DMS53 treated with DMSO at 0.1 percent for 48 hours (cell line): ENCODE results near the gene FBXL7.

Experiments used
- DNase-seq: peaks from one replicate; lab custom pipeline; 2025; ENCODE audit not compliant: unreplicated experiment; lab: John Stamatoyannopoulos, UW

FBXL7 gene

DNA sequence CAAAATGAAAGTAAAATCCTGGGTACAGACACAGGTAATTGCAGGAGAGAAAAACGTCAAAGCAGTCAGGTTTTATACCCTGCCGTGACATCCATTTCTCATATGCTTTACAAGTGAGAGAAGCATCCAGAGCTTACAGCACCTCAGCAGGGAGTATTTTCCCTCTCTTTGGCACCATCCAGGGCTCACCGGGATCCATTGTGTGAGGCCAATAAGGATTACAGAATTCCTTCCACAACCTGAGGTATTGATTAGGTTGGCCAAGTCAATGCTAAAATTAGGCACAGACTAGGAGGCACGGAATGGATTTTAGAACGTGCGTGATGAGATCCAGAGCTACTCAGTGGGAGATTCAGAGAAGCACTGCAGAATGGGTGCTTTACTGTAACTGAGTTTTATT, 296.6 kb downstream of the FBXL7 start:
- DNase-seq: no peak

DNA sequence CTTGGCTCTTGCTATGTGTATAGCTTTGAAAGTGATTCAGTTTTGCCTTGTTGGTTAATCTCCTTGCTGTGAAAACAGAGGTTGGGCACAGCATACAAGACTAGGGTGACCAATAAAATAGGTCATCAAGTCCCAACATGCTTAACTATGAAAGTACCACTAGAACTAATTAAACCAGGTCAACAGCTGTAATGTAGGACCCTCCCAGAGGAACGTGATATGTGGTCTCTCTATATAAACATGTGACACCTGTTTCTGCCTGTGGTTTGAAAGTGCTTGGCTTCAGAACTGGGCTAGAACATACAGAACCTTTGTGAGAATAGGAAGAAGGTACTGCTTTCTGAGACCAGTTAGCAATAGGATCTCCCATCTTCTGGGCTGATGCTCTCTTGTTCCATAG, 297.1 kb downstream of the FBXL7 start:
- DNase-seq: no peak

DNA sequence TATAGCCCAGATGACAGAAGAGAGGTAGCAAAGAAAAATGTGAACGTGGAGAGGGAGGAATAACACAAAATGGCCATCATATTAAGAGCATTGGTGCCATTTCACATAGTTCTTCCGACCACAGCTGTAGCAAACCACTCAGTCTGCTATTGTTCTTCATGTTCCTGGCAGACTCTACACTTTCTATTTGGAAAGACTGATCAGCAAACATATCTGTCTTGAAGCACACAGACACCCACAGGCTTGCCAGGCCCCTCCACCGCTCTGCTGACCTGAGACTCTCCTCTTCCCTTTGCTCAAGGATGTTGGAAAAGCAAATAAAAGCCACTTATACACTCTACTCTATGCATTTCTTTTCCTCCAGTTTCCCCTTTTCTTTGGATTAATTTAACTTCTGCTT, 298.0 kb downstream of the FBXL7 start:
- no peak for DNase-seq

DNA sequence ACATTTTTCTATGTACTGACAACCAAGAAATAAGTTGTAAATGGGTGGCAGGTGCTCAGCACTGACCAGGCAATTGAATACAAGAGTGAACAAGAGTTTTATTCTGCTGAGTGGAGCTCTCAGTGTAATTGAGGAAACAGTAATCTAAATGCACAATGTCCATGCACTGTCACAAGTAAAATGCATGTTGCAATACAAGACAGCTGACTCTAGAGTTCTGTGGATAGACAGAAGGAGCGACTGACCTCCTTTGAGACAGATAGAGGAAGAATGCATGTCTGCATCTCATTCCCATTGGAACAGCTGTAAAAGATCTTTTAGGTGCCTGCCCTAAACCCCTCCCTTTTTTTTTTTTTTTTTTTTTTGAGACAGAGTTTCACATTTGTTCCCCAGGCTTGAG, 299.0 kb downstream of the FBXL7 start:
- DNase-seq: no peak

DNA sequence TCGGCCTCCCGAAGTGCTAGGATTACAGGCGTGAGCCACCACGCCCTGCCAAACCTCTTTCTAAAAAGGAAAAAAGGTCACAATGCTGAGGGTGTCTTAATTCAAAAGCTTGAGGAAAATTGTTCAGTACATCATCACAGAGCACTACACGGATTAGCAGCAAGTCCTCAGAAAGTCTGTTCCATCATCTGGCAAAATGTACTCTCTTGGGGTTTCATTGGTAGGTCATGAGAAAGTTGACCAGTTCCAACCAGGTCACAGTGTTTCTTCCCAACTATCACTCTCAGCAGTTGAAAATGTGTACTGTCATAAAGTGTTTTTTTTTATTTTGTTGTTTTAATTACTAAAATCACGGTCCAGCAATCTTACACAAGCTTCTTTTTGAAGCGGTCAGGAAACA, 299.6 kb downstream of the FBXL7 start:
- no peak for DNase-seq

DNA sequence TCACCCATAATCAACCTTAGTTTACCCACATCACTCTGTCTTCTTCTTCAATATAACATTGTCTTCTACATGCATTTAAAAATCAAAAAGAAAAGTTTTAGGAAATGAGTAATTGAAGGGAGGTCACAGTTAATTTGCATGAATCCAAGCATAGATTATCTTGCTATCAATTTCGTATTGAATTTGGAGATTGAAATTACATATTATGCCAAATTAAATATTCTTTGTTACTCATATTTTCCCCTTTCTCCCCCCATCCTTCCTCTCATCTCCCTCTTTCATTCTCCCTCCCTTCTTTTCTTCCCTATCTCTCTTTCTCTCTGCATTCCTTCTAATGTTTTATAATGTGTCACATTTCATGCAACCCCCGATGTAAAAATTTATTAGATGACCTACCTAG, 303.3 kb downstream of the FBXL7 start:
- DNase-seq: no peak

DNA sequence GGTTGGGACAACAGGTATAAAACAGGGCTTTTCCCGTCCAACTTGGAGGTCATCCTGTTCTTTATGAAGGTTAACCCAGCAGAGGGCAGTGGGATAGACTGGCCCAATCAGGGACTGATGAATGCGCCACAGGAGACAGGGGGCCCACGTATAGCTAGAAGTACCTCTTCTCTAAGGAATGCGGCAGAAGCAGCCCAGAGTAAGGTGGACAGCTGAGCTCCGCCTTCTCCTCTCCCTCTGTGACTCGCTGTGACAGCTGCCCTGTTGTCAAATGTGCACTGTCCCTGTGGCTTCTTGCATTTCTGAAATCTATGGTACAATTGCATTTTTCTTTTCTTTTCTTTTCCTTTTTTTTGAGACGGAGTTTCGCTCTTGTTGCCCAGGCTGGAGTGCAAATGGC, 306.6 kb downstream of the FBXL7 start:
- DNase-seq: no peak

DNA sequence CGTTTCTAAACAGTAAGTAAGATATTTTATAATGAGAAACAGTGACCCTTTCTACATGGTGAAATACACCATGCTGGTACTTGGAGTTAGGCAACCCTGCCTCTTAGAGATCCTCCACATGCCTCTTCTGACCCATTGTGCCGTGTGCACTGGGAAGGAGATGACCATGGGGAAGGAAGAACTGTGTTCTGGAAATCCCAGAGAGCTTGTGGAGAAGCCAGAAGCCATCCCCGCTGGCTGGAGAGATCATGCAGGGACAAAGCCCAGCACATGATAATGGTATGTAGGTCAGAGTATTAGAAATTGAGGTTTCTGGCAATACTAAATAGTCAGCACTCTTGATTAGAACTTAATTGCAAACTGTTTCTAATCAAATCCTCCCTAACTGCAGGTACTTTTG, 307.3 kb downstream of the FBXL7 start:
- DNase-seq: no peak

DNA sequence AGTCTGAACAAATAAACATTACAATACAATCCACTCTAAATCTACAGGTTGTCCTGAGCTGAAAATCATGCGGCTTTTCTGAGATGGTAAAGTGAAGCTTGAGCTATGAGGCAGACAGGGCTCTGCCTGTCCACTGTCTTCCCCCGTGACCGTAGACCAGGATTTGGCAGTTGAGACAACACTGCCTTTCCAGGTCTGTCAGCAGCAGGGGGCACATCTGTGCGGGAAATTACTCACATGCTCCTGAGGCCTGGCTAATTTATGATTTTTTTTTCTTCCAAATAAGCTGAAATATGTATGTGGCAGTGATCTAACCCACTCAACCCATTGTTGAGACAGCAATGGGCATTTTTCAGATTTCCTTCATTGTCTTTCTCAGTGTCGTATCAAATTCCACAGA, 307.9 kb downstream of the FBXL7 start:
- no peak for DNase-seq

DNA sequence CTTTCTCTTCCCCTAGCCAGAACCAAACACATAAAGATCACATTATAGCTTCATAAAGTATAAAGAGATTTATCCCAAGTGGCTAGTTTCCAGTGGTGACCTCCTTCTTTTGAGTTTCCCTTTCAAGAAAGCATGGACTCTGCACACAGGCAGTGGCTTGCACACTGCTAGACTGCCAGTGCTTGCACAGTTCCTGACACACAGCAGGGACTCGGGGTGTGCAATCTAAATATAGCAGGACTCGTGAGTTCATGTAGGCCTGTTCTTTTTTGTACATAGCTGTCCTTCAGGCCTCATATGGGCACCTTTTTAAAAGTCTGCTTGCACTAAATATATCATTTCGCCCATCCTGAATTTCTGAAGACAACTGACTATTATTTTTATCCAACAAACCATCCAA, 308.6 kb downstream of the FBXL7 start:
- DNase-seq: no peak

DNA sequence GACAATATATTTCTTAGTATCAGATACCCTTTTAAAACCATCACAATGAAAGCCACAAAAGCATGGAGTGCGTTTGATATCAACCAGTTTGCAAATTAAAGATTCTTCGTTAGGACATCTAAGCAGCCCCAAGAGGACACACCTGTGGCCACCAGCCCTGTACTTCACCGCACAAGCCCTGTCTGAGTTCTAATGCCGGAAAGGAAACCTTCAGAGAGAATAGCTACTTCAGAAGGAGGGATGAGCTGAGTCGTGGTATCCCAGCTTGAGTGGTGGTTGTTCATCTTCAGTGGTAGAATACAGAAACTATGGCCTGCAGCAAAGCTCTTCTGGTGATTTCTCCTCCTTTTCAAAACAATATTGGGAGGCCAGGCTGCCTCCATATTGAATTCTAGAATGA, 319.6 kb downstream of the FBXL7 start:
- no peak for DNase-seq

DNA sequence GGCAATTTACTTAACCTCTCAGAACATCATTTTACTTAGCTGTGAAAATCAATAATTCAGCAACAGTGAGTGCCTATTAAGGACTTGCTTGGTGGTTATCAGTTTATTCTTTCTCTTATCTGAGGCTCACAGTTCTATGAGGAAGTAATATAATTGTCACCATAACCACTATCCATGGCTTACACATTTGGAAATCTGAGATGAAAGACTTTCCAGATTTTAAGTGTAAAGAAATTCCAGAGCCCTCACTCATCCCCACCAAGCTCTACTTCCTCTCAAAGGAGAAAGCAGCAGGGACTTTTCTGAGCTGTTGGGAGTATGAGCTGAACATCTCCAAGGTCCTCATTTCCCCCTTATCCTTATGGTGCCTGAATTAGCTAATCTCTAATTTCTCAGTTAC, 321.5 kb downstream of the FBXL7 start:
- no peak for DNase-seq

DNA sequence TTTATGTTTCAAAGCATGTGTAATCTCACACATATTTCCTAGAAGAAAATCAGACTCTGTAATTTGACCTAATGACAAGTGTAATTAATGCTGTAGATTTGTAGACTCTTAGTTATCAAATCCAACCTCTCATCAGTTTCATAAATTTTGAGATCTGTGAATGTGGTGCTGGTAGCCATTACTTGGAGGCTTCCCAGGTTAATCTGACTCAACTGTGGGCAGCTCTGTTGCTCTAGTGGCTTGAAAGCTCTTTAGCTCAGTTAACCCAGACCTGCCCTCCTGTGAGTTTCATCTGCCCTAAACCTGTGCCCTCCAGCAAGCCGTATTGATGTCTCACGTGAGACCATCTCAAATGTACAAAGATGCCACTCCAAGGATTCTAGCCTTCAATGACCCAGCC, 323.4 kb downstream of the FBXL7 start:
- no peak for DNase-seq

DNA sequence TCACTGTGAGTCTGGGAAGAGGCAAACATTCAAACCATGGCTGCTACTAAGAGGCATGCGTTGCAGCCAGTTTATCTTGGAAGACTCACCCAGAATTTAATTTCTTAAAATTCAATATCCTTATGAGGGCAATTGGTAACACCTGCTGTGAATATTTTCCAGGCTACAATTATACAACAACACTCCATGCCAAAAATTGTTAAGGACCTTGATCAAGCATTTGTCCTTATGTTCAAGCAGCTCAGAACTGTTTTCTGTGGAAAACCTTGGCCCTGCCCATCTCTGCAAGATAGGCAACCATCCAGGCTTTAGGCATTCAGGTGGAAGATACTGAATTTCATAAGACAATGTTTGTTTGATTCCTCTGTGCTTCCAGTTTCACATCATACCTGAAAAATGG, 327.8 kb downstream of the FBXL7 start:
- DNase-seq: no peak

DNA sequence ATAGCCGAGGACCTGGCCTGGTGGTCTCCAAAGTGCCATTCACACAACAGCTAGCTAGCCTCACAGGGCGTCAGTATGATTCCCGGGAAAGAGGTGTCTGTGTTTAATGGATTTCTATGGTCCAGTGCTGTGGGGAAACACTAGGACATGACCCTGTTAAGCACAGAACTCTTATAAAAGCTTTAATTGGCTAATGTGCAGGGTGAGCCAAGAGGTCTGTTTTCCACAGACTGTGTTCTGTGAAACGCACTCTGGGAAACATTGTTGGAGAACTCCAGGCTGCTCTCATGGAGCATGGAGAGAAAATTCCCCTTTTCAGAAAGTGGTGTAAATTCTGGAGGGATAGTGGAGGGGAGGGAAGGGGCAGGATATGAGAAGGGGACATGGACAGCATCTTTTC, 331.4 kb downstream of the FBXL7 start:
- DNase-seq: no peak

DNA sequence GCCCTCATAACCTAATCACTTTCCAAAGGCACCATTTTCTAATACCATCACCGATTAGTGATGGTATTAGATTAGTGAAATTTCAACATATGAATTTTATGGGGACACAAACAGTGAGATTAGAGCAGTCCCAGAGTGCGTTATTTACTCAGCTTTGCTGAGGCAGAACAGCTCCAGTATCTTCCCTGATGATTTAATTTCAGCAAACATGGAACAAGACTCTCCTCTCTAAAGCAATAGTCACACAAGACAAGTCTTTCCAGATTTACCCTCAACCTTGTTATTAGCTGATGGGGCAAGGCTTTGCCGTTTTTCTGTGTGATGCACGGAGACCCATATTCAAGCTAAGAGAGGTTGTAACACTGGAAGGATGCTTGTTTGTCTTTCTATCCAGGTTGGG, 333.4 kb downstream of the FBXL7 start:
- no peak for DNase-seq

DNA sequence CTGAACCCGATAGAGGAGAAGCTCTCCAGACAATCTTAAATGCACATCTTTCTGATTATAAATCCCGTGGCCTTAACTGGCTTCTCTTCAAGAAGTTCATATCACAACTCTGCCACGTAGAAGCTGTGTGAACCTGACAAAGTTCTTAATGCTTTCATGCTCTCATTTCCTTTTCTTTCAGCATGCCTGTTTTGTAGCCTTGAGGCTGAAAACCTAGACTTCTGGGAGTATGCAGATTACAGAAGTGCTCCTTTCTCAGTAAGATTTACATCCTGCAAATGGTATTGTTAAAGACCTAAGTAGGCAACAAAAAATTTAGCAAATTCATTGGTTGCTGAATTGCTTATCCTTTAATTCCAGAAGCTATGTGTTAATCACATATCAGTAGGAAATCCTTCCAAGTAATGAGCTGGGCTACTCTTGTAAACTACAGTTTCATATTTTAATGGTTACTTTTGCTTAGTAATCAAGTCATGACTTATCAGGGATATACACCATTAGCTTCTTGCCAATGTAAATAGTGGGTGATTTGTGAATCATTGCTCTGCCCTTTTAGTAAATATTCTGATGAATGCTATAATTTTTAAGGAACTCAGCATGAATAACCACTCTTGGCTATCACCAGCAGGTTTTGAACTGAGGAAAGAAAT, 334.7 kb downstream of the FBXL7 start:
- no peak for DNase-seq

DNA sequence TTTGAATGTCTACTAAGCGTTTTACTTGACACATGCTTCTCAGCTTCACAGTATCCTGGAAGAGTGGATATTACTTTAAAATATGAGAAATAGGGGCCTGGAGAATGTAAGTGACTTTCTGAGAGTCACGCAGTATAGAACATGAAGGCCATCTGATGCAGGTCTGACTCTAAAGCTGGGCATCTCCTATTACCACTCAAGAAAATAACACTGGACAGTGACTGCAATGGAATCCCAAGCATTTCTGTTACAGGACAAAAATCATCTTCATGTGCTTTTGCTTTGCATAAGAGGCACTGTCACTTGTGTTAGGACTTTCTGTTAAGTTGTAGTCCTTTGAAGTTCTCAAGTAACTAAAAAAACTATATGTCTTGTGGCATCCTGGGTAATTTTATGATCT, 335.5 kb downstream of the FBXL7 start:
- no peak for DNase-seq

DNA sequence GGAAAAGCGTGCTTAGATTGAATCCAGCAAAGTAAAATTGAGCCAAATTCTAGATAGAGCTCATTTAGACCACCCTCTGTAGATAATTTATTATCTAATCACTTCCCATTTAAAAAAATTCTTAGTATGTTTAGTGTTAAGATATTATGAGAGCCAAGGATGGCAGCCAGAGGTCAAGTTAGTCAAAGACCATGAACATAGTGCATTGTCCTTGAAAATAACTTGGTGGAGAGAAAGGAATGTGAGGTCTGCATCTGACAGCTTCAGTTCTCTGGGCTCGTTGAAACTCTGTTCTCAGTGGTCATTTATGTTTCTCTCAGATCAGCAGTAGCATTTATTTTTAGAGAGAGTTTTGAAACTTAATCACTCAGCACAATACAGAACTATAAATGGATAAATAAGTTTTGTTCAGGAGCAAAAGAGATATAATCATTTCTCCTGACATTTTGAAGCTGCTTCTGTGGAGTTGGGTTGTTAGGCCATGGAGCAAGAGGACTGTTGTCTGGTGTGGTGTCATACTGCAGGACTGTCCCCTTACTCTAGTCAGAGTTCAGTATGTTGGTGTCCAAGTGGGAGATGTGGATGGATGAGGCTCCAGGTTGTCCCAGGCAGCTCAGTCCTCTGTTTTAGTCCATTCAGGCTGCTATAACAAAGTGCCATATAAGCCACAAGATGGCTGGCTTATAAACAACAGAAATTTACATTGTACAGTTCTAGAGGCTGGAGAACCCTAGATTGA, 337.7 kb downstream of the FBXL7 start:
- no peak for DNase-seq

DNA sequence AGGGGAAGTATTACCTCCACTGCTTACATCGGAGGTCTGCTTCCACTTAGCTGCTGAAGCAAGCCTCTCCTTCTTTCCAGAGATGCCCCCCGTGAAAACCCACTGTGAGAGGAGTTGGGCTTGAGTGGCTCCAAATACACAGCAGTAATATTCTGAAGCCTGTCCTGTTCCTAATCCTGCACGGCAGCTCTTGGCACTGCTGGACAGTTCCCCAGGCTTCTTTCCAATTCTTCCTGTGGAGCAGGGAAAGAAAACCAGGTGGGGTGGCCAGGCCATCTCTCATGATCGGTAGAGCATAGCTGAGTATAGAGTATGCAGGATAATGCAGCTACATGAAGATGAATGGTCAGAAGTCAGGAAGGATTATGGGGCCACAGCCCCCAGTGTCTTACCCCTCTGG, 344.3 kb downstream of the FBXL7 start:
- DNase-seq: no peak

DNA sequence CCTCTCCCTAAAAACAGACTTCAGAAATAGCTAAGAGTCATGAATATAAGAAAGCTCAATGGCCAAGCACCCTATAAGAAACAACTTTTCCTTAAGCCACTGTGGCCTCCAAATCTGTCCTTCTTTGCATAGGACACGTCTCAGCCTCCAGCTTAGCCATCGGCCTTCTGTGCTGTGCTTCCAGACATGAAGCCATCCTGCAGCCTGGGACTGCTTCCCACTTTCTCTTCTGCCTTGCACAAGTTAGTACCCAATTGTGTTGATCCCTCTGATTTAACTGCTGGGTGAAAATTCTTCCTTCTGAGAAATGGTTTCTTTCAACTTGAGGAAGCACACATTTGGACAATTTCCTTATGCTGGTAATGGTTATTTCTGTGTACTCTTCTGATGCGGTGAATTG, 344.9 kb downstream of the FBXL7 start:
- no peak for DNase-seq

DNA sequence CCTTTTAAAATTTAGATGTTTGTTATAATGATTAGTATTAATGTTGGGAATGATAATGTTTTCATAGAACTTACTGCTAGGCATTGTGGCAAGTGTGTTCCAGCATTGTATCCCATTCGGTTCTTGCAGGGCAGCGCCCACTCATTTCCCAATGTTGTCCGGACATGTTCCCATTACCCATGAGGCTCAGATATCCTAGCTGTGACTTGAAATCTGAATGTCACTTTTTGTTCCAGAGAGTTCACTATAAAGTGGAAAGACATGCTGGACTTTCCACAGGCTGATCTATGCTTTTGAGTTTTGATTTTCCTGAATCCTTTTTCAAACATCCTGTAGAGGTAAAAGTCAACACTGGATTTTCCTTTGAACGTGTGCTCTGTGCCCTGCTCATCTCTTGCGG, 350.6 kb downstream of the FBXL7 start:
- no peak for DNase-seq

DNA sequence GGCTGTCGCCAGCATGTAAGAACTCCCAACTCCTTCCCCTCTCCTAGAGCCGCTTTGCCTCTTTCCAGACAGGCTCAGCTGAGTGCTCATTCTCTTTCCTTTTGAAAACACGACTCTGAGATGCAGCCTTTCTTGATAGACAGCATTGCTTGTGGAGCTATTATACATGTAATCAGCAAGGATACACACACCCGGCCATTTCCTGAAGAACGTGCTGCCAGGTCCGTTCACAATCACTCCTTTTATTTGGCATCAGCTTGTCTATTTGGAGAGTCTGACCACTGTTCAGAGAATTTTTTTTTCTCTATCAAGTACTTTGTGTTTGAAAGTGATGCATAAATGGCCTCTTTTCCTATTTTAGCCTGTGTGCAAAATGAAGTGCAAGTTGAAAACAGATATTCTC, 351.0 kb downstream of the FBXL7 start:
- no peak for DNase-seq
